GM12878 (cell line): Measurements from ENCODE around the gene FASTK. TPM values are rescaled to one million over a fixed set of nuclear protein-coding genes. Genes with fewer than 3 reads are reported as not detected.

ENCODE experiments used
- ATAC-seq: fragments of 200-7000 bp; cut with Tn5 transposase; 3 replicates; pipeline ENCODE4 v1.9.1; 2020; ENCODE audit warnings: mild to moderate bottlenecking, moderate library complexity
- BruUV-seq: library from RNA; stranded (reverse); fragments of 400-500 nt; replicated peaks from 2 replicates; lab custom pipeline; 2021; lab: Mats Ljungman, UMichigan
- CTCF ChIA-PET: fragments of 300-600 bp; sonication (Branson Sonifier 250); formaldehyde crosslinking; extraction: SDS; loops from one replicate; lab custom pipeline; 2021; ENCODE audit warnings: inconsistent platforms; lab: Yijun Ruan, JAX
- POLR2A ChIA-PET: fragments of 350-600 bp; formaldehyde crosslinking; extraction: SDS; loops from one replicate; lab custom pipeline; 2021; ENCODE audit warnings: inconsistent platforms; lab: Charles Lee
- RAD21 ChIA-PET: fragments of 300-600 bp; sonication (Branson Sonifier 250); formaldehyde crosslinking; loops from one replicate; lab custom pipeline; 2023; ENCODE audit warnings: antibody characterized with exemption; ENCODE audit not compliant: unreplicated experiment; lab: Charles Lee
- SMC1A ChIA-PET: fragments of 300-600 bp; sonication (Branson Sonifier 250); formaldehyde crosslinking; loops from one replicate; lab custom pipeline; 2023; ENCODE audit not compliant: unreplicated experiment, uncharacterized antibody; lab: Charles Lee
- DNase-seq: peaks from one replicate; pipeline ENCODE4 v3.0.0-alpha.2; 2011; ENCODE audit warnings: low read depth, low spot score
- FAIRE-seq: peaks from 3 replicates; lab custom pipeline; 2011; peaks lifted over from hg19 to GRCh38; lab: Jason Lieb, UNC
- H2AFZ ChIP-seq: 2 replicates; pipeline ENCODE4 v1.6.0; 2011; ENCODE audit warnings: low read depth, low read length, control low read depth; ENCODE audit not compliant: control insufficient read depth
- H3K27ac ChIP-seq: 2 replicates; pipeline ENCODE4 v1.5.1; 2011; ENCODE audit warnings: control low read depth; ENCODE audit not compliant: control insufficient read depth, insufficient read depth
- H3K27me3 ChIP-seq, 2 experiments: replicated peaks in 1 of 2; 2 replicates each; pipeline versions ENCODE4 v1.6.0 to v1.6.1; 2011; ENCODE audit warnings: low read length in 1 of 2; ENCODE audit not compliant: control insufficient read depth in 2 of 2, insufficient read depth in 2 of 2
- H3K36me3 ChIP-seq, 2 experiments: 2 replicates each; pipeline ENCODE4 v1.5.1; 2011; ENCODE audit warnings: low read length in 1 of 2; ENCODE audit not compliant: control insufficient read depth in 2 of 2, insufficient read depth in 2 of 2
- H3K4me1 ChIP-seq: 2 replicates; pipeline ENCODE4 v1.6.1; 2011; ENCODE audit warnings: mild to moderate bottlenecking, low read length, moderate library complexity, mixed read lengths; ENCODE audit not compliant: control insufficient read depth, insufficient read depth
- H3K4me2 ChIP-seq: 2 replicates; pipeline ENCODE4 v1.6.0; 2011; ENCODE audit warnings: control low read depth; ENCODE audit not compliant: control insufficient read depth, insufficient read depth
- H3K4me3 ChIP-seq: fragments of 200-600 bp; sonication (generic); 2 replicates; pipeline ENCODE4 v1.5.1; 2016
- H3K79me2 ChIP-seq: 2 replicates; pipeline ENCODE4 v1.6.0; 2011; ENCODE audit warnings: low read length; ENCODE audit not compliant: control insufficient read depth, insufficient read depth
- H3K9ac ChIP-seq: 2 replicates; pipeline ENCODE4 v1.8.0; 2011; ENCODE audit warnings: low read length, control low read depth, mixed read lengths; ENCODE audit not compliant: control insufficient read depth, insufficient read depth
- H3K9me3 ChIP-seq: replicated peaks from 3 replicates; pipeline ENCODE4 v1.5.1; 2011; ENCODE audit warnings: mild to moderate bottlenecking, low read length; ENCODE audit not compliant: control insufficient read depth, insufficient read depth
- H4K20me1 ChIP-seq: 2 replicates; pipeline ENCODE4 v1.6.0; 2011; ENCODE audit not compliant: control insufficient read depth, insufficient read depth
- ZBTB11 ChIP-seq: fragments of 450-650 bp; formaldehyde crosslinking; IDR thresholded peaks from 2 replicates; pipeline ENCODE4 v1.5.0; 2022; ENCODE audit warnings: mild to moderate bottlenecking, missing genetic modification characterization
- WGBS: methylation state at CpG from one replicate; pipeline ENCODE4 v1.1.6; 2016; ENCODE audit warnings: low lambda C conversion rate; ENCODE audit not compliant: insufficient replicate concordance, insufficient coverage; ENCODE audit errors: missing lambda C conversion rate; 5-methylcytosine and 5-hydroxymethylcytosine counted together
- in situ Hi-C: fragments of 300-500 bp; cut with MboI; formaldehyde crosslinking; loops from 9 replicates; pipeline ENCODE4 v1.14.3; 2018; ENCODE audit warnings: mixed read lengths
- intact Hi-C: fragments of 100-400 bp; cut with micrococcal nuclease; formaldehyde crosslinking; loops from one replicate; pipeline ENCODE4 v1.14.2; 2022; ENCODE audit not compliant: unreplicated experiment
- polyA plus RNA-seq, 11 experiments: library from polyadenylated mRNA; depleted of rRNA in 4 of 11; unstranded in 6 of 11; stranded (reverse) in 5 of 11; fragments of >200 nt; fragmentation: Nextera tagmentation in 4 of 11; fragmentation: Illumina TruSeq in 1 of 11; extraction: Ambion mirVana in 4 of 11; extraction: Trizol in 1 of 11; gene quantifications; 1 replicate in 1 of 11; 2 replicates in 10 of 11; pipeline versions ENCODE4 v1.2.1 to v1.2.3, GENCODE V29; 2011 to 2016; ENCODE audit warnings: inconsistent platforms in 2 of 11, missing spikeins in 2 of 11, low read depth in 1 of 11
- total RNA-seq, 4 experiments: library from RNA; depleted of rRNA in 3 of 4; stranded (reverse); fragments of >200 nt in 3 of 4; fragmentation: Illumina TruSeq in 1 of 4; extraction: Trizol in 1 of 4; gene quantifications; 2 replicates each; pipeline versions ENCODE4 v1.2.1 to v1.2.3, GENCODE V29; 2013 to 2021

Gene FASTK
- total and polyA plus RNA-seq, 10 of the 15 experiments (the other 5 are each of a cell fraction or from before 2014, with no cell fraction given): 0.19 to 102 (median 54.5) TPM

GRCh38 chr7:151119055-151119415 is 38.4 kb upstream of the FASTK start:
- no peak for DNase-seq
- no peak for TF ChIP-seq ZBTB11 (CRISPR knock-in tag)
- TF ChIP-seq, all 136 proteins: peak for 0
- no peak overlapping the region for H3K27ac ChIP-seq
- no peak overlapping the region for H3K9ac ChIP-seq
- no peak for FAIRE-seq
- intact Hi-C loops: no loop called here
- H3K36me3 ChIP-seq: peaks cover 3 to 21% of the 10 kb centered on the region in 2 experiments; a peak in 3 of 4 replicates
- ATAC-seq: no peak
- POLR2A ChIA-PET: no interaction called here
- H3K27me3 ChIP-seq: no peaks in the 10 kb centered on the region
- RAD21 ChIA-PET: no interaction called here
- no peaks in the 10 kb centered on the region for H4K20me1 ChIP-seq
- no TSS peak for BruUV-seq
- SMC1A ChIA-PET: no interaction called here
- H3K4me2 ChIP-seq: no peak overlapping the region
- 90% methylated on average over 13 of the region's 13 CpGs for WGBS
- CTCF ChIA-PET: interaction anchor here (0.9 kb wide), 1 partner anchor 8 kb away, joined by 3 read pairs; no protein-coding TSS in a partner anchor
- no peak overlapping the region for H3K4me3 ChIP-seq
- H3K4me1 ChIP-seq: no peaks in the 10 kb centered on the region
- H2AFZ ChIP-seq: no peak overlapping the region
- H3K9me3 ChIP-seq: no peaks in the 10 kb centered on the region
- in situ Hi-C loops: no loop called here
- H3K79me2 ChIP-seq: no peaks in the 10 kb centered on the region
